ENCODE measurements around the gene PPP6R1. TPM values are rescaled to one million over a fixed set of nuclear protein-coding genes. Genes with fewer than 3 reads are reported as not detected.

The PPP6R1 gene
- total RNA-seq, 1 experiment from 2014 or later: 79.7 TPM

GRCh38 chr19:55299991-55300390, 41.2 kb upstream of the PPP6R1 start:
- no peak overlapping the region for H3K14ac ChIP-seq (ENCODE audit: insufficient read depth, low read length)
- H3K36me3 Mint-ChIP-seq (ENCODE audit: insufficient read depth in 1 of 3, low read depth in 3 of 3): peaks cover 31 to 63% (median 60%) of the 10 kb centered on the region in 3 experiments; a peak in 6 of 7 replicates
- no peaks in the 10 kb centered on the region; the same call in 1 of the 2 replicates for H3K4me1 ChIP-seq (ENCODE audit: insufficient read depth, low read length)
- H3K23me2 ChIP-seq (ENCODE audit: insufficient read length, low read depth, low read length, poor library complexity, severe bottlenecking): no peaks in the 10 kb centered on the region
- no peak for TF ChIP-seq CTCF (conservative IDR thresholded peaks at IDR 0.05)
- no peak overlapping the region for H2BK20ac ChIP-seq (ENCODE audit: low read depth, low read length, poor library complexity, severe bottlenecking)
- H3K4me2 ChIP-seq (ENCODE audit: insufficient read depth, insufficient read length, low read length): no peak overlapping the region
- peaks cover 13 to 23% of the 10 kb centered on the region in 2 experiments for H3K4me1 Mint-ChIP-seq
- no peak overlapping the region for H3K27ac ChIP-seq (ENCODE audit: insufficient read length, low read depth, low read length)
- no peak overlapping the region for H2AFZ ChIP-seq (ENCODE audit: low read length)
- H3K9me3 ChIP-seq (ENCODE audit: control insufficient read depth, low read depth, low read length): no peaks in the 10 kb centered on the region
- no peak overlapping the region for H3T11ph ChIP-seq (ENCODE audit: low read length)
- no peak overlapping the region for H2AK5ac ChIP-seq (ENCODE audit: insufficient read length, low read length)
- H3K9ac ChIP-seq (ENCODE audit: extremely low read depth, insufficient read length, low read length): no peak overlapping the region
- peak overlapping the region in 1 of 3 experiments; percentile 9; a peak in 1 of 7 replicates for H3K27ac Mint-ChIP-seq
- no peak overlapping the region for H3K18ac ChIP-seq (ENCODE audit: insufficient read length, low read depth, low read length)
- no peaks in the 10 kb centered on the region for H3K79me2 ChIP-seq (ENCODE audit: insufficient read depth, low read length)
- H4K8ac ChIP-seq (replicated peaks; ENCODE audit: insufficient read length, low read depth, low read length): no peak overlapping the region
- no peak overlapping the region for H2BK15ac ChIP-seq (ENCODE audit: low read depth, low read length)
- no peak overlapping the region for H3K4ac ChIP-seq (ENCODE audit: low read depth, low read length)
- H2BK5ac ChIP-seq (ENCODE audit: insufficient read length, low read length): no peak overlapping the region
- DNase-seq: no peak
- H3K4me3 Mint-ChIP-seq: no peak overlapping the region
- no peak overlapping the region for H3K56ac ChIP-seq (ENCODE audit: insufficient read length, low read depth, low read length)
- no CpG with 5 or more reads among the region's 10 CpGs for WGBS (ENCODE audit: extremely low coverage, insufficient read length, low lambda C conversion rate)
- no peak overlapping the region for H4K5ac ChIP-seq (ENCODE audit: insufficient read length, low read depth, low read length)
- H3K79me1 ChIP-seq (ENCODE audit: insufficient read depth, low read depth, low read length, poor library complexity, severe bottlenecking): no peaks in the 10 kb centered on the region
- no peak overlapping the region for H3K23ac ChIP-seq (ENCODE audit: insufficient read length, low read depth, low read length)
- no peaks in the 10 kb centered on the region for H3K9me3 Mint-ChIP-seq
- no peak overlapping the region for H4K91ac ChIP-seq (ENCODE audit: insufficient read length, low read depth, low read length)
- H3K27me3 ChIP-seq (ENCODE audit: insufficient read depth, low read length): no peaks in the 10 kb centered on the region
- no peaks in the 10 kb centered on the region; the same call in 1 of the 2 replicates for H3K27me3 Mint-ChIP-seq (ENCODE audit: low read depth)
- no peaks in the 10 kb centered on the region for H4K20me1 ChIP-seq (ENCODE audit: control insufficient read depth, insufficient read depth, insufficient read length)
- H2BK12ac ChIP-seq (ENCODE audit: insufficient read length, low read depth, low read length): no peak overlapping the region
- no peak overlapping the region for H2BK120ac ChIP-seq (ENCODE audit: low read depth, low read length, poor library complexity, severe bottlenecking)

Data from H9 (cell line).